Measurements from ENCODE around the gene CASP7. TPM values are rescaled to one million over a fixed set of nuclear protein-coding genes. Genes with fewer than 3 reads are reported as not detected.

CASP7 gene
- total RNA-seq = 9.6 and 32.5 TPM in 2 replicates

DNA sequence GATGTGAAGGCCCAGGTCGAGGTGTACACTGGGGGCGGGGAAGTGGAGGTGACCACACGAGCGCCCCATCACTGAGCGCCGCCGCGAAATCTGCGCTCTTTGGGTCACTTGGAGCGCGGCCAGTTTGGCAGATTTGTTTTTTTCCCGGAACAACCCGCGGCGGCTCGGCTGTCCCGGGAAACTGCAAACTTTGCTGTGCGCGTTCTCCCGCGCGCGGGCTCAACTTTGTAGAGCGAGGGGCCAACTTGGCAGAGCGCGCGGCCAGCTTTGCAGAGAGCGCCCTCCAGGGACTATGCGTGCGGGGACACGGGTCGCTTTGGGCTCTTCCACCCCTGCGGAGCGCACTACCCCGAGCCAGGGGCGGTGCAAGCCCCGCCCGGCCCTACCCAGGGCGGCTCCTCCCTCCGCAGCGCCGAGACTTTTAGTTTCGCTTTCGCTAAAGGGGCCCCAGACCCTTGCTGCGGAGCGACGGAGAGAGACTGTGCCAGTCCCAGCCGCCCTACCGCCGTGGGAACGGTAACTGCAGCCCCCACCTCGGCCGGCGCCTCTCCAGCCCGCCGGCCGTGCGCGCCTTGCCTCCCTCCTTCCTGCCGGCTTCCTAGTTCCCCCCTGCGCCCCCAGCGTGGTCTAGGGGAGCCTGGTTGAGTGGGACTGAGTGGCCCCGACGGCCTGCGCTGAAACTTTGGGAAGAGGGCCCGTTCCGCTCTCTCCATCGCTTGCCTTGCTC lies at the start of gene CASP7:
Gene CASP7, plus strand, starts transcription at position 450 of the 727 bp plus-strand sequence. CDS start 17,582 bp downstream, outside the sequence.

DNA sequence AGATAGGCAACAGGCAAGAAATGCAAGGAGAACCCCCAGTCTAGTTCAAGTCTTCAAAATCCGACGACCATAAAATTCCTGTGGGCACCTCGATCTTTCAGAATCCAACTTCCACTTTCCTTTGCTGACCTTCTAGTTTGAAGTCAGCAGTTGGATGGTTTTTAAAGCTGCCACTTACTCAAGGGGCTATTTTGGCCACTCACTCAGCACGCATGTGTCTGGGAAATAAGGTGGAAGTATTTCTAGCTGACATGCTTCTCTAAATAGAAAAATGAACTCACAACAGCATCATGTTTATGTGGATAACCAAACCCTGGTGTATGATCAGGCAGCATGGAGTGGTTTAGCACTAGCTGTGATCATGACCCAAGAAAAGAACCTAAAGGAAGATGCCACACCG lies 15.8 kb upstream of the CASP7 start, which contains the start of gene NRAP:
Gene NRAP, minus strand, starts transcription at position 134 of the 400 bp plus-strand sequence. CDS start 159 bp downstream, outside the sequence.

GRCh38 chr10:113751181-113751732 lies 71.5 kb downstream of the CASP7 start, which contains the start of gene PLEKHS1:
TSS of gene PLEKHS1 (plus strand) at chr10:113751682. CDS start at chr10:113755278, 3,596 bp downstream.

Other genes starting within 250 kb of the CASP7 start
- gene HABP2, start 126.9 kb upstream of the CASP7 start, total RNA-seq = 0.07 TPM in 1 of 2 replicates, not detected in the other
- not detected in 2 replicates for gene NRAP, start 15.9 kb upstream of the CASP7 start, total RNA-seq
- 0.28 TPM in 1 of 2 replicates, not detected in the other for gene PLEKHS1, start 71.8 kb downstream of the CASP7 start, total RNA-seq
- gene DCLRE1A, start 174.2 kb downstream of the CASP7 start, total RNA-seq = 12.0 and 12.9 TPM in 2 replicates
- gene NHLRC2, start 174.7 kb downstream of the CASP7 start, total RNA-seq = 11.6 and 19.6 TPM in 2 replicates

Measured in nasal cavity respiratory epithelium epithelial cell of viscerocranial mucosa (primary cell).